ENCODE measurements around the gene PPM1J. TPM values are rescaled to one million over a fixed set of nuclear protein-coding genes. Genes with fewer than 3 reads are reported as not detected.

Gene PPM1J
- total RNA-seq, 2 donors from 2014 or later = 5.5 to 7.9 TPM

- no peaks in the 10 kb centered on the region for H3K9me3 ChIP-seq
- TF ChIP-seq, protein P1, sequence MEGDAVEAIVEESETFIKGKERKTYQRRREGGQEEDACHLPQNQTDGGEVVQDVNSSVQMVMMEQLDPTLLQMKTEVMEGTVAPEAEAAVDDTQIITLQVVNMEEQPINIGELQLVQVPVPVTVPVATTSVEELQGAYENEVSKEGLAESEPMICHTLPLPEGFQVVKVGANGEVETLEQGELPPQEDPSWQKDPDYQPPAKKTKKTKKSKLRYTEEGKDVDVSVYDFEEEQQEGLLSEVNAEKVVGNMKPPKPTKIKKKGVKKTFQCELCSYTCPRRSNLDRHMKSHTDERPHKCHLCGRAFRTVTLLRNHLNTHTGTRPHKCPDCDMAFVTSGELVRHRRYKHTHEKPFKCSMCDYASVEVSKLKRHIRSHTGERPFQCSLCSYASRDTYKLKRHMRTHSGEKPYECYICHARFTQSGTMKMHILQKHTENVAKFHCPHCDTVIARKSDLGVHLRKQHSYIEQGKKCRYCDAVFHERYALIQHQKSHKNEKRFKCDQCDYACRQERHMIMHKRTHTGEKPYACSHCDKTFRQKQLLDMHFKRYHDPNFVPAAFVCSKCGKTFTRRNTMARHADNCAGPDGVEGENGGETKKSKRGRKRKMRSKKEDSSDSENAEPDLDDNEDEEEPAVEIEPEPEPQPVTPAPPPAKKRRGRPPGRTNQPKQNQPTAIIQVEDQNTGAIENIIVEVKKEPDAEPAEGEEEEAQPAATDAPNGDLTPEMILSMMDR (IDR thresholded peaks at IDR 0.05) = no peak
- peak overlapping the region; percentile 97 to 99 for H3K27ac ChIP-seq
- peak overlapping the region; percentile 95 for H3K4me3 ChIP-seq
- H3K27me3 ChIP-seq = no peaks in the 10 kb centered on the region
- peaks cover 35% of the 10 kb centered on the region for H3K36me3 ChIP-seq
- peaks cover 0 to 72% of the 10 kb centered on the region in 2 donors for H3K4me1 ChIP-seq
- DNase-seq (ENCODE audit: low spot score) = no peak
Measured at GRCh38 chr1:112704391-112704933, 10.7 kb downstream of the PPM1J start.

GRCh38 chr1:112703706-112704105 lies 11.4 kb downstream of the PPM1J start:
- peak overlapping the region; percentile 97 to 99 for H3K27ac ChIP-seq

DNA sequence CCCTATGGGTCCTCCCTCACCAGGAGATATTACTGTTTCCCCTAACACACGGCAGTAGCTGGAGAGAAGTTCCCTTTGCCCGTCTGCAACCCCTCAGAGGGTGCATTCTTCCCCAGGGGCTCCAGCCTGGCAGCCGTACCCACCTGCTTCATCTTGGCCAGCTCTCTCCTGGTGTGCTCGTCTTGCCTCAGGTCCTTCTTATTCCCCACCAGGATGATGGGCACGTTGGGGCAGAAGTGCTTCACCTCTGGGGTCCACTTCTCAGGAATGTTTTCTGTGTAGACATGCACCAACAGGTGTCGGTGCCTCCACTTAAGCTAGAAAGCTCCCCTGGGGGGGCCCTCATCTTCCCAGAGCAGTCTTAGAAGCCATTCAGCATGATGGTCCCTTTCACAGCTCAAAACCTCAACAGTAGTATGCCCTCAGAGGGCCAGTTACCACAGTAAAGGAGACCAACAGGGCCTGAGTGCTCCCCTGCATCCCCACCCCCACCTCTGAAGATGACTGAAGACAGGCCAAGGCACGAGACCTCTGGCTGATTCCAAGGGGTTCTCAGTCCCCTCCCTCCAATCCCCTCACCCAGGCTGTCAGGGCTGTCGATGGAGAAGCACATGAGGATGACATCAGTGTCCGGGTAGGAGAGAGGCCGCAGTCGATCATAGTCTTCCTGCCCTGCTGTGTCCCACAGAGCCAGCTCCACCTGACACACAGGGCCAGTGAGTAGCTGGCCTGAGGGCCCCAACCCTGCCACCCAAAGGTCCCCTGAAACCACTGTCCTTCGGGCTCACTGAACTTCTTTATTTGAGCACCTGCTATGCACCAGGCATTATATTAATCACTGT lies 12.5 kb downstream of the PPM1J start:
- Histone ChIP-seq H3K27ac (peak overlapping the region; percentile 97 to 99), H3K27me3 (no peaks in the 10 kb centered on the region), H3K9me3 (no peaks in the 10 kb centered on the region), H3K4me1 (peaks cover 0 to 88% of the 10 kb centered on the region in 2 donors), H3K4me3 (no peak overlapping the region), H3K36me3 (peaks cover 35% of the 10 kb centered on the region)
- TF ChIP-seq, protein P1 (IDR thresholded peaks at IDR 0.05) = no peak
- DNase-seq (ENCODE audit: low spot score) = no peak

More at GRCh38 chr1:112703706-112704105, 11.4 kb downstream of the PPM1J start:
- Histone ChIP-seq H3K4me3 (peak overlapping the region in 1 of 2 donors; percentile 95), H3K27me3 (no peaks in the 10 kb centered on the region), H3K9me3 (no peaks in the 10 kb centered on the region), H3K36me3 (peaks cover 35% of the 10 kb centered on the region), H3K4me1 (peaks cover 0 to 79% of the 10 kb centered on the region in 2 donors)
- TF ChIP-seq, protein P1 (IDR thresholded peaks at IDR 0.05) = no peak
- DNase-seq (ENCODE audit: low spot score) = no peak

DNA sequence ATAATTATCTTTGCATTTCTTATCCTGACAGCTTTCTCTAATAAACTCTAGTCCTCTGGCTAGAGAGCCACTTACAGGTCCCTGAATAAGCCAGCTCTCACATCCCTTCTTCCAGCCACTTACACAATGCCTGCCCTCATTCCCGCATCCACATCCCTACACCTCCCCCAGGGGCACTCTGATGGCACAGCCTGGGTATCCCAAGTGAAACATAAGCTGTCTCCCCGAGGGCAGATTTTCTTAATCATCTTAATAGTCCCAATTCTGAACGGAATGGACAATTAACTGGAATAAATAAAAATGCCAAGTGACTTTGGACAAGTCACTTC lies 13.1 kb downstream of the PPM1J start:
- no peaks in the 10 kb centered on the region for H3K27me3 ChIP-seq
- H3K4me1 ChIP-seq = peaks cover 0 to 87% of the 10 kb centered on the region in 2 donors
- peak overlapping the region; percentile 97 to 99 for H3K27ac ChIP-seq
- H3K36me3 ChIP-seq = peaks cover 35% of the 10 kb centered on the region
- TF ChIP-seq, protein P1 (IDR thresholded peaks at IDR 0.05) = no peak
- no peak overlapping the region for H3K4me3 ChIP-seq
- DNase-seq (ENCODE audit: low spot score) = no peak
- no peaks in the 10 kb centered on the region for H3K9me3 ChIP-seq

DNA sequence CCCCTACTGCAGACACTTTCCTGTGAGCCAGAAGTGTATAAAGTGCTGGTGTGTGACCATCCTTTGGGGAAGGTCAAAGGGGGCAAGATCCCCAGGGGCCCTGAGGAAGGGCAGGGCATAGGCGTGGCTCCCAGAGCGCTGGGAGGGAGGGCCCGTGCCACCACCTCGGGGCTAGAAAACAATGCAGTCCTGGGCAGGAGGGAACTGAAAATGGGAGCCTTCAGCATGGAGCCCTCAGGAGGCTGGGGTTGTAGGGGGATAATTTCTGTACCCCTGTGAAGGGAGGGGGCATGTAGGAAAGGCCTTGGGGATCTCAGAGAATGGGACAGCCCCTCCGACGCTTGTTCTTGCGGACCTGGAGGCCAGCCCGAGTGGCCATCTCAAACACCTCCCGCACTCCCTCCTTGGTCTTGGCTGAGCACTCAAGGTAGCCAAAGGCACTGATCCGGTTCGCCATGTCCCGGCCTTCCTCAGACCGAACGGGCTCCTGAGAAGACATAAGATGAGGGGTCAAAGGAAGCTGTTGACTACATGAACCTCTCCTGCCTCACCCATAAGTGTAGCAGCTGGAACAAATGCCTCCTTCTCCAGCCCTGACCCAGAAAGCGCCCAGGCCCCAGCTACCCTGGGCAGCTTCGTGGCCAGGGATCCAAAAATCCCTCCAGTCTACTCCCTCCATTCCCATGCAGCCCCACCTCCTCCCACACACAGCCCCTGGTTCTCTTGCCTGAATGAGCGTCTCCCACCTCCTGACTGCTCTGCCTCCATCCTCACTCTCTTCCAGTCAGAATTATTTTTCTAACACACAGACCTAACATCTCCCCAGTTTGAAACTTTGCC lies 13.7 kb downstream of the PPM1J start:
- no peaks in the 10 kb centered on the region for H3K9me3 ChIP-seq
- TF ChIP-seq, protein P1 (IDR thresholded peaks at IDR 0.05) = no peak
- peaks cover 41% of the 10 kb centered on the region for H3K36me3 ChIP-seq
- no peak for DNase-seq (ENCODE audit: low spot score)
- H3K27me3 ChIP-seq = no peaks in the 10 kb centered on the region
- peak overlapping the region in 1 of 2 donors; percentile 7 for H3K4me3 ChIP-seq
- peaks cover 0 to 87% of the 10 kb centered on the region in 2 donors for H3K4me1 ChIP-seq
- H3K27ac ChIP-seq = peak overlapping the region; percentile 97 to 99
